Stimulated activated CD8-positive, alpha-beta memory T cell treated with anti-CD3 and anti-CD28 coated beads, Interleukin-7, amount 100 ng/mL, for 48 hours (primary cell): ENCODE data around the gene AVPR2.

Source experiments
- DNase-seq, 2 donors: peaks; one replicate each; pipeline ENCODE4 v3.0.0-alpha.2; 2020; ENCODE audit warnings: low read depth in 1 of 2; ENCODE audit errors: extremely low read depth in 1 of 2

AVPR2 gene

DNA sequence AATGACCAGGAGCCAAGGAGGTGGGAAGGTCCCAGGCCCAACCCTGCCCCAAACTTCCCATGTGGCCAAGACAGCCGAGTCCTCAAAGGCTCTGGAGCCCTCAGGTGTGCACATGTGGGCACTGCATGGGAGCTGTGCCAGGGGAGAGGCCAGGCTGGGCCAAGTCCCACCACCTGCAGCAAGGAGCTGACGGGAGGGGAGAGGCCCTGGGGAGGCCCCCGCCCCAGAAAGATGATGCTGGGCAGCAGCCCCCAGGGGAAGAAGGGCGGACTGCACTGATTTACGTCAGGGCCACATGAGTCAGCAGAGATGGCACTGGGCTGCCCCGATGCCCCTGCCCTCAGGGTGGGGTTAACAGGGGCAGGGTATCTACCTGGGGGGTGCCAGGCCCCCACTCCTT, 19.9 kb upstream of the AVPR2 start:
- no peak for DNase-seq

DNA sequence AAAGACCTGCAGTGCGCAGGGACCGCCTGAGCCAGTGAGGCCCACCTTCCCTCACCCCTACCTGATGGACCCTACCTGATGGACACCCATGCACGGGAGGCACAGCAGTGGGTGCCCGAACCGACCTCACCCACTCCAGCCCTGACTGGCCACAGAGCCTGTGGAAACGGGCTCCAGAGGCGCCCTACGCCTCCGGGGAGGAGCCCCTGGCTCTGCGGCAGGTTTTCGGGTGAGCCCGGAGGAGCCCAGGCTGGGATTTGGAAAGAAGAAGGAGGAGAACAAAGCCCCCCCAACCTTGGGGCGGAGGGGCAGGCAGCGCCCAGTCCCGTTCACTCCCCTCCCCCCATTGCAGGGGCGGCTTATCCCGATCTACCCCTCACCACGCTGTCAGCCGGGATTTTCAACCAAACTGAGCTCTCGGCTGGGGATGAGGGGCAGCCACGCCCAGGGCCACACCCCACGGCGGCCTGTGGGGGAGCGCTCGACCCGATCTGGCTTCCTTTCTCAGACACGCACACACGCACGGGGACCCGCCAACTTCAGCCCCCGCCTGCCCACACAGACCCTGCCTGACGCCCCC, 19.2 kb upstream of the AVPR2 start:
- no peak for DNase-seq

DNA sequence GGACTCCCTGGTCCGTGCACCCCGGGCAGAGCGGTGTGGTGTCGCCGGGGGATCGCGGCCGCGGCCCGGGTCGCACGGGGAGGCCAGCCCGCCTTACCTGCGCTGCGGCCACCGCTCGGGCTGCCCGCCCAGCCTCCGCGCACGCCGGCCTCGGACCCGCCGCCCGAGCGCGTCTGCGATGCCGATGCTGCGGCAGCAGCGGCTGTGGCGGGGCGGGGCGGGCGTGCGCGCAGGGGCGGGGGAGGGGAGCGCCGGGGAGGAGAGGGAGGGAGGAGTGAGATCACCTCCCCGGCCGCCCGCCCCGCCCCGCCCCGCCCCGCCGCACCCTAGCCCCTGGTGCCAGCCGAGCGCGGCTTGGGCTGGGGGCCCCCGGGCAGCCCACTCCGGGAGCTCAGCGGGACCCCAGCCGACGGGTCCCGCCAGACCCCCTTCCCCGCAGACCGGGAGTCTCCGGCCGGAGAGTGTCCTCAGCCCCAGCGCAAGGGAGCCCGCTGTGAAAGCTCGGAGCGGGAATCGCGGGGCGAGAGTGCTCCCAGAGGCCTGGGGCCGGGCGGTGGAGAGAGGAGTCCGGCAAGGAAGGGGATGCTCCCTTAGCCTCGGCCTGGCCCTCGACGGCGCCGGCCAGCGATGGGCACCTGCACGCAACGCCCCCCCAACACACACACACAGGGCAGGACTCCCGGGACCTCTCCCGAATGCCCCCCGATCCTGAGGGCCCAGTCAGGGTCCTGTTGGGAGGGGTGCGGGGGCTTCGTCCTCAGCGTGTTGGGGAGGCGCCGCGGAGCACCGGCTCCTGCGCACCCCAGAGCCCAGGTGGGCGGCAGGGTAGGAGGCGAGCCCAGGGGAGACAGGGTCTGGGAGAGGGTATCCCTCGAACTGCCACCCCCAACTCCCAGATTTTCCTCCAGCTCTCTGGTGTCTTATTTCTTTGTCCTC, 18.2 kb upstream of the AVPR2 start, which contains the start of gene L1CAM:
L1CAM (minus strand) TSS at position 206 of the 936 bp plus-strand sequence. CDS start 10,337 bp downstream, outside the sequence.
- DNase-seq: no peak

DNA sequence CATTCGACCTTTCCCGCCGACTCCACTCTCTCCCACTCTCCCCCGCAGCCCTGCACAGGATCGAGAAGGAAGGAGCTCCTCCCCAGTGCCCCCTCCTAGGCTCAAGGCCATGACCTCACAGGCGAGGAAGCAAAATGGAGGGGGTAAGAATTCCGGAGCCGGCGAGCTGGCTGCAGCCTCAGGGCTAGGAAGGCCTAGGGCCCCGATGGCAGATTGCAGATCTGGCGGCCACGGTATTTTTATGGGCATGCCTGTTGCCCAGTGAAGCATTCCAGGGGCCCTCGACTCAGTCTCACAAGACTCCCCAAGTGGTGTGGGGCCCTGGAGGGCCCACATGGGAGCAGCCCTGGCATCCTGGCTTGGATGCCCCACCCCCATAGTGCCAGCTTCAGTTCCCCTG, 17.6 kb upstream of the AVPR2 start:
- DNase-seq: no peak

DNA sequence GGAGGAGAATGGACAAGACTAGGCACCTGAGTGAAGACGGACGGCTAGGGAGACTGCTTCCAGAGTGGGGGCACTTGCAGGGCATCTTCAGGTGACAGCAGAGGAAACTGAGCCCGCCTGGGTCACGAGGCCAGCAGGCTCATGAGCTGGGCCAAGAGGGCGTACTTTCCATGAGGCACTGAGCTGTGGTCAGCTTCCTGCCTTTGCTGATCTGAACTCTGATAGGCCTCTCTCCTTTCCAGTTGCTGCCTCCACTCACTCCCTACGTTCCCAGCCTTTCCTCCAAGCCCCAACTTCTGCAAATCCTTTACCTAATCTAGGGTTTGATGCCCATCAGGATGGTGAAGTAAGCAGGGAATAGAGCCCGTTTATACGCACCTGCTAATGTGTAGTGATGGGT, 17.1 kb upstream of the AVPR2 start:
- no peak for DNase-seq

DNA sequence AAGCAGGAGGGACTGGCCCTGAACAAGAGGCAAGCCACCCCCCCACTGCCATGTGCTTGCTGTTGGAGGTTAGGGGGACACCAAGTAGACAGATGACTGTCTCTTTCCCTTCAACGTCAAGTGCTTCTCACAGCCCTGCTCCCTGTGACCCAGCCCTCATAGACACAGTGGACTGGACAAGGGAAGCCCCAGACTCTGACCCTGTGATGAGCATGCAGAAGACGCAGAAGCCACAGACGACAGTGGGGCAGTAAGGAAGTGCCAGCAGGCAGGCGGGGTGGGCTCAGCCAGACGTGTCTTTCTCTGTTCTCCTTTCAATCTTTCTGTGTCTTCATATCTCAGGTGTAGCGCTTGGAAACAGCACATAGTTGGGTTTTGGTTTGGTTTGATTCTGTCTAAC, 16.1 kb upstream of the AVPR2 start:
- DNase-seq: no peak

DNA sequence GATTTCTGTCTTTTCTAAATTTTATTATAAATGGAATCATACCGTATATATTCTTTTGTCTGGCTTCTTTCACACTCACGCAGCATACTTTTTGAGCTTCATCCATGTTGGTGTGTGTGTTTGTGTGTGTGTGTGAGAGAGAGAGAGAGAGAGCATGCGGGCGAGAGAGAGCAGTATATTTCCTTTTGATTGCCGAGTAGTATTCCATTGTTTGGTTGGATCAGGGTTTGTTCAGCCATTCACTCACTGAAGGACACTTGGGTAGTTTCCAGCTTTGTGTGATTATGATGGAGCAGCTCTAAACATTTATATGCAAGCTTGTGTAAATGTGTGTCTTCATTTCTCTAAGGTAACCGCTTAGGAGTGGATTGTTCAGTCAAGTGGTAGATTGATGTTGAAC, 15.3 kb upstream of the AVPR2 start:
- DNase-seq: no peak

DNA sequence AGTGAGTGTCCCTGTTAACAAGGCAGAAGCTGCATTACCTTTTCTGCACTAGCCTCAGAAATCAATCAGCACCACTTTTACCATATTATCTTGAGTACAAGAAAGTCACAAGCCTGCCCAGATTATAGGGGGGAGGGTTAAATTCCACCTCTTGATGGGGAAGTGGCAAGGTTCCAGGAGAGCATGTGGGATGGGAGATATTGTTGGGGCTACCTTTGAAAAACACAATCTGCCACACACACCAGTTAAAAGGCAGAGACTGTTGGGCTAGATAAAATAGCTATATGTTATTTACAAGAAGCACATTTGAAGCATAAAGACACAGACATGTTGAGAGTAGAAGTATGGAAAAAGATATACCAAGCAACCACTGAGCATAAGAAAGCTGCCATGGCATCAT, 6.6 kb upstream of the AVPR2 start:
- DNase-seq: no peak

DNA sequence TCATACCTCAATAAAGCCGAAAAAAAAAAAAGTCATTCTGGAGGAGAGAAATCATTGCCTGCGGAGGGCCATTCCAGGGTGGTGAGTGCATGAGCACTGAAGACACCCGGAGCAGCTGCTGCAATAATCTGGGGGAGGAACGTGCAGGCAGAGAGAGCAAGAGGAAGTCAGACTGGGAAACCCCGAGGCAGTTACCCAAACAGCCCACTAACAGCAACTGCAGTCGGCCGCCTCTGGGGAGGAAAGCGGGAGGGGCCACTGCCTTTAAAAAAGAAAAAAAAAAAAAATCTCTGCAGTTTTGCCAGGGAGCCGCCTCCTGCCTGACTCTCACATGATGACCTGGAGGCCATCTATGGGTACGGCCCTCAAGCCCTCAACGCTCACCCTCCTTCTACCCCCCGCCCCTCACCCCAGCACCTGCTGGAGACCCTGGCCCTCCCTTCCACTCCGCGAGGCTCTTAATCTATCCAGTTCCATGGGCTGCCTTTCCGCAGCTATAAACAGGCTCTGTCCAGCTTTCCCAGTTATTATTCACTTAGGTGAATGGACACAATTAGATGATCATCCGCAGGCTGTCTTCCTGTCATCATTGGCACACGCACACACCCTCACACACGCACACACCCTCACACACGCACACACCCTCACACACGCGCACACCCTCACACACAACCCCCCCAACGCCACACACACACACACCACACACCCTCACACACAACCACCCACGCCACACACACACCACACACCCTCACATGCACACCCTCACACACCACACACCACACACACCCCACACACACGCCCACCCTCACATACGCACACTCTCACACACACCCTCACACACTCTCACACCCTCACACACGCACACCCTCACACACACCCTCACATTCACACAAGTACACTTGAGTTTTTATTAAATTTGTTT, 3.4 kb upstream of the AVPR2 start:
- DNase-seq: no peak

DNA sequence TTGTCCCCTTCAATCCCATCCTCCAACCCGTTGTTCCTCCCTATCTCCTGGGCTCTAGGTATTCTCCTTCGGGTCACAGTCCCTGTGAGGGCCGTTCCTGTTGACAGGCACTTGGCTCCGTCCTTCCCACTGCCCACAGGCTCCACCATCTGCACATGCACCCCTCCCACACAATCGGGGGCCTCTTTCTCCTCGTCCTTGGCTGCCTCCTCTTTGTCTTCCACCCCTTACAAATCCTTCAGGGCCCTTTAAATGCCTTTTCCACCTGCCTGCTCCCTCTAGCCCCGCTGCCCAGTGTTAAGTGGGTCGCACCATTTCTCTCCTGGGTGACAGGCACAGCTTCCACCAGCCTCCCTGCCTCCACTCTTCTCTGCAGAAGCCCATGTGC, 2.7 kb upstream of the AVPR2 start:
- no peak for DNase-seq

DNA sequence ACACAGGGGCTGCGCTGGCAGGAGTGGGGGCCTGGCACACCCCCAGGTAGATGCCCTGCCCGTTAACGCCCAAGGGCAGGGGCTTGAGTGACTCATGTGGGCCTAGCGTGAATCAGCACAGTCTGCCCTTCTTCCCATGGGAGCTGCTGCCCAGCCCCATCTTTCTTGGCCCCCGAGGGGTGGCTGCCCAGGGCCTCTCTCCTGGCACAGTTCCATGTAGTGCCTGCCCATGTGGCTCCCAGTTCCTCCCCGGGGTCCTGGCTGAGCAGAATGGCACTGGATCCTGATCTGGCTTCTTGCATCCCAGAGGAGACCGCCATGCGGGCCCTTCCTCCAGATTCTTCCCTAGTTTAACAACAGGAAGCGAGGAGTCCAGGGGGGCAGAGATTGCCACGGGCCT, 2.1 kb upstream of the AVPR2 start:
- DNase-seq: no peak

DNA sequence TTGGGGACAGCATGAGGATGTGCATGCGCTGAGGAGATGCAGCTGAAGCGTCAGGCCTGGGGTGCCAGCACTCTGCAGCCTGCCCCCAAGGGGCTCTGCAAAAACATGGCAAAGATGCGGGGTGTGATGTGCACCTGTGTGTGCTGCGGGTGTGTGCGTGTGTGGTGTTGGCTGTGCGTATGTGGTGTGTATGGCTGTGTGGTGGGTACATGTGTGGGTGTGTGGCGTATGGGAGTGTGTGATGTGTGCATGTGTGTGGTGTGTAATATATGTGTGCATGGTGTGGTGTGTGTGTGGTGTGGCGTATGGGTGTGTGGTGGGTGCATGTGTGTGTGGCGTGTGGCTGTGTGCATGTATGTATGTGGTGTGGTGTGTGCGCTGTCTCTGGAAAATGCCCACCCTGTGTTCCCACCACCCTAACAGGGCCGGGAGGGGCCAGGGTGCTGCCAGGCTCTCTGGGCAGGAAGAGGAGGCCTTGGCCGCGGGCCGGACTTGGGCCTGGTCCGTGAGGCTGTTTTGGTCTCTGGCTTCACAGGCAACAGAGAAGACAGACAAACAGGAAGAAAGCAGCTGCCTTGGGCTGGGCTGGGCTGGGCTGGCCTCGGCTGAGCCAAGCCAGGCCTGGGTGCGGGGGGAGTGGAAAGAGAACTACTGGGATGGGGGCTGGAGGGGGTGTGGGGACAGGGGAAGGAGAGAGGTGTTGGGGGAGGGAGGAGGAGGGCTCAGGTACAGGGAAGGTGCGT, 1.1 kb upstream of the AVPR2 start:
- no peak for DNase-seq

DNA sequence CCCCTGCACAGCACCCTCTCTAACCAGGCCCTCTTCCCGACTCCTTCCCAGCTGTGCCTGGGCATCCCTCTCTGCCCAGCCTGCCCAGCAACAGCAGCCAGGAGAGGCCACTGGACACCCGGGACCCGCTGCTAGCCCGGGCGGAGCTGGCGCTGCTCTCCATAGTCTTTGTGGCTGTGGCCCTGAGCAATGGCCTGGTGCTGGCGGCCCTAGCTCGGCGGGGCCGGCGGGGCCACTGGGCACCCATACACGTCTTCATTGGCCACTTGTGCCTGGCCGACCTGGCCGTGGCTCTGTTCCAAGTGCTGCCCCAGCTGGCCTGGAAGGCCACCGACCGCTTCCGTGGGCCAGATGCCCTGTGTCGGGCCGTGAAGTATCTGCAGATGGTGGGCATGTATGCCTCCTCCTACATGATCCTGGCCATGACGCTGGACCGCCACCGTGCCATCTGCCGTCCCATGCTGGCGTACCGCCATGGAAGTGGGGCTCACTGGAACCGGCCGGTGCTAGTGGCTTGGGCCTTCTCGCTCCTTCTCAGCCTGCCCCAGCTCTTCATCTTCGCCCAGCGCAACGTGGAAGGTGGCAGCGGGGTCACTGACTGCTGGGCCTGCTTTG, 1.1 kb downstream of the AVPR2 start:
- no peak for DNase-seq

DNA sequence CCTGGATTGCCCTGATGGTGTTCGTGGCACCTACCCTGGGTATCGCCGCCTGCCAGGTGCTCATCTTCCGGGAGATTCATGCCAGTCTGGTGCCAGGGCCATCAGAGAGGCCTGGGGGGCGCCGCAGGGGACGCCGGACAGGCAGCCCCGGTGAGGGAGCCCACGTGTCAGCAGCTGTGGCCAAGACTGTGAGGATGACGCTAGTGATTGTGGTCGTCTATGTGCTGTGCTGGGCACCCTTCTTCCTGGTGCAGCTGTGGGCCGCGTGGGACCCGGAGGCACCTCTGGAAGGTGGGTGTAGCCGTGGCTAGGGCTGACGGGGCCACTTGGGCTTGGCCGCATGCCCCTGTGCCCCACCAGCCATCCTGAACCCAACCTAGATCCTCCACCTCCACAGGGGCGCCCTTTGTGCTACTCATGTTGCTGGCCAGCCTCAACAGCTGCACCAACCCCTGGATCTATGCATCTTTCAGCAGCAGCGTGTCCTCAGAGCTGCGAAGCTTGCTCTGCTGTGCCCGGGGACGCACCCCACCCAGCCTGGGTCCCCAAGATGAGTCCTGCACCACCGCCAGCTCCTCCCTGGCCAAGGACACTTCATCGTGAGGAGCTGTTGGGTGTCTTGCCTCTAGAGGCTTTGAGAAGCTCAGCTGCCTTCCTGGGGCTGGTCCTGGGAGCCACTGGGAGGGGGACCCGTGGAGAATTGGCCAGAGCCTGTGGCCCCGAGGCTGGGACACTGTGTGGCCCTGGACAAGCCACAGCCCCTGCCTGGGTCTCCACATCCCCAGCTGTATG, 1.8 kb downstream of the AVPR2 start:
- no peak for DNase-seq

DNA sequence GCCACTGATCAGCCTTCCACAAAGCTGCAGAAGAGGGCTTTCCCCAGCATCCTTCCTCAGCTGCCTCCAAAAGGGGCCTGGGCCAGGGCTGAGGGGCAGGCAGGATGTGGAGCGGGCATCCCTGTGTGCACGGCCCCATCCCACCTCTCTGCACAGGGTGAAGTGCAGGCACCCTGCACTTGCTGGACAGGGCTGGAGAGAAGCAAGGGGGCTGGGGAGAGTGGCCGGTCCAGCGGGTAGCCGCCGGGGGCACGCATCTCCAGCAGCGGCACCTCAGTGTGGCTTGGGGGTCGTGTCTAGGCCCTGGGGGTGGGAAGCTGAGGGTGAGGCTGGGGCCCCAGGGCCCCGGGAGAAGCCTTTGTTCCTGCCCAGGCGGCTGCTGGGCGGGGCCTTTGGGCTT, 3.0 kb downstream of the AVPR2 start:
- DNase-seq: no peak

DNA sequence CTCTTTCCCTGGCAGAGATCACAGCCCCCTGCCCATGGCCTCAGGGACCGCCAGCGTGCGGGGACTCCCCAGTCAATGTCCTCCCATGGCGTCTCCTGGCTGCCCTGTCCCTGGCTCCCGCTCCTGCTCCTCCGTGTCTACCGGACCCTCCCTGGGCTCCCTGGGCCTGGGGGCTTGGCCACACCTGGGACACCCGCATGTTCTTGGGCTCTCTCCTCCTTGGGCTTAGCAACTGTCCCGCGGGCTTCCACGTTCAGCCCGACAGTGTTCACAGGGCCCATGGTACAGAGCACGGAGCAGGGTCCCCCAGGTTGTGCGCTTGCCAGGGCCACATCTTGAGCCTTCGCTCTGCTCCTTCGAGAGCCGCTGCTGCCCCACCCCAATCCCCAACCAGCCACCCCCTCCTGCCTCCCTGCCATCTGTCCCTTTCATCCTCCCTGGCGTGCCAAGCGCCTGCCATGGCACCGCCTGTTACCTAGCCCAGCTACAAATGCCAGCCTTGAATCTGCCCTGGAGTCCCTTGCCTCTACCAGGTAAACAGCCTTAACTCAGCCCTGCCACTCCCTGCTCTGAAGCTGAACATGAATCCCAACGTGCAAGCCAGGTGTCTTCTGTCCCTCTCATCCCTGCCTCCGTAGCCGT, 3.9 kb downstream of the AVPR2 start:
- no peak for DNase-seq

DNA sequence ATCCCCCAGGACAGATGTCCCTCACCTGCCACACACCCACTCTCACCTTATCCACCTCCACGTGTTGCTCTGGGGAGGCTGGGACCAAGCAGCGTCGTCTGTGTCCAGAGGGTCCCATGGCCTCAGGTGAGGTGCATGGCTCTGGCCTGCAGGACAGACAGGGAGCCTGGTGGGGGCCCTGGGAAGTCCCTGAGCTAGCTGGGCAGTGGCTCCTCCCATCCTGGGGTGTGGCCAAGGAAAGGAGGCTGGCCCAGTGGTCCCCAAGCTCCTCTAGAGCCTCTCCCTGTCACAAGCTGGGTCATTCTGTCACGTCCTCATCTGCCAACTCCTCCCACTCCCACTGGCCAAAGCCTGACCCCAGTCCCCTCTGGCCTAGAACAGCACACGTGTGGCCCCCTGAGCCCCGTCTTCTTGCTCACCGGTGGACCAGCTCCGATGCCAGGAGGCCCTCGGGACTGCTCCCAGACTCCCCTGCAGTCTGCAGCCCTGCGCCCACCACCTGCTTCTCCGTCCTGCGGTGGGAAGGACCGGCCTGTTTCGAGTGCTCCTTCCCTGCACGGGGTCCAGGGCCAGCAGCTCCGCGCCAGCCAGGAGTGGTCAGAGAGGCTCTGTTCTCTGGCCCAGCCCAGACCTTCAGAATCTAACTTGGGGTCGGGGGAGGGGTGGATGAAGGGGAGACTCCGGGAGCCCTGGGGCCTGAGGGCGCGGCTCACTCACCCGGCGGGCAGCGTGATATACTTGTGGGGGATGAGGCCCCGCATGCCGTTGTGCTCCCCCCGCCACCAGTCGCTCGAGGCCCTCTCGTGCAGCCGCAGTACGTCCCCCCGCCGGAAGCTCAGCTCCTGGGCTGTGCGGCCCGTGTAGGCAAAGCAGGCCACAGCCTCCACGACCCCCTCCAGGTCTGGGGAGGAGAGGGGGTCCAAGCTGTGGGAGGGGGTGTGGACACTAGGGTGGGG, 4.8 kb downstream of the AVPR2 start:
- no peak for DNase-seq

DNA sequence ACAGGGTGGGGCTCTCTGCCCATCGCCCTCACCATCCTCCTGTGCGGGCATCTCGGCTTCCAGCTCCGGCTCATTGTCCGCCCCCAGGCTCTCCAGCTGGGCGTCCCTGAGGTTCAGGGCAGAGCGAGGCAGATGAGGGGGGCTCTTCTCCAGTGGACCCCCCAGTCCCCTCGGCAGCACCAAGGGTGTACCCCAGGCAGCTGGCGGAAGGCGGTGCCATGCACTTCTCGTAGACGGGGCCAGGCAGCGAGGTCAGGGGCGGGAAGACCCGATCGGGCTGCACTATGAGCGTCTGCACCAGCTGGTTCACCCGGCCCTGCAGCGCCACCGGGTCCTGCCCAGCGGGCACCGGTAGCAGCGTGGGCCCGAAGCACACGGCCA, 5.5 kb downstream of the AVPR2 start:
- no peak for DNase-seq
